HG03280 (cell line): Measurements from ENCODE around the gene RNF166.

Experiments used
- ATAC-seq: cut with Tn5 transposase; IDR thresholded peaks from one replicate; pipeline ENCODE4 v1.9.1; 2021; ENCODE audit warnings: mild to moderate bottlenecking, moderate library complexity; ENCODE audit not compliant: unreplicated experiment

RNF166 gene, protein sequence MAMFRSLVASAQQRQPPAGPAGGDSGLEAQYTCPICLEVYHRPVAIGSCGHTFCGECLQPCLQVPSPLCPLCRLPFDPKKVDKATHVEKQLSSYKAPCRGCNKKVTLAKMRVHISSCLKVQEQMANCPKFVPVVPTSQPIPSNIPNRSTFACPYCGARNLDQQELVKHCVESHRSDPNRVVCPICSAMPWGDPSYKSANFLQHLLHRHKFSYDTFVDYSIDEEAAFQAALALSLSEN

DNA sequence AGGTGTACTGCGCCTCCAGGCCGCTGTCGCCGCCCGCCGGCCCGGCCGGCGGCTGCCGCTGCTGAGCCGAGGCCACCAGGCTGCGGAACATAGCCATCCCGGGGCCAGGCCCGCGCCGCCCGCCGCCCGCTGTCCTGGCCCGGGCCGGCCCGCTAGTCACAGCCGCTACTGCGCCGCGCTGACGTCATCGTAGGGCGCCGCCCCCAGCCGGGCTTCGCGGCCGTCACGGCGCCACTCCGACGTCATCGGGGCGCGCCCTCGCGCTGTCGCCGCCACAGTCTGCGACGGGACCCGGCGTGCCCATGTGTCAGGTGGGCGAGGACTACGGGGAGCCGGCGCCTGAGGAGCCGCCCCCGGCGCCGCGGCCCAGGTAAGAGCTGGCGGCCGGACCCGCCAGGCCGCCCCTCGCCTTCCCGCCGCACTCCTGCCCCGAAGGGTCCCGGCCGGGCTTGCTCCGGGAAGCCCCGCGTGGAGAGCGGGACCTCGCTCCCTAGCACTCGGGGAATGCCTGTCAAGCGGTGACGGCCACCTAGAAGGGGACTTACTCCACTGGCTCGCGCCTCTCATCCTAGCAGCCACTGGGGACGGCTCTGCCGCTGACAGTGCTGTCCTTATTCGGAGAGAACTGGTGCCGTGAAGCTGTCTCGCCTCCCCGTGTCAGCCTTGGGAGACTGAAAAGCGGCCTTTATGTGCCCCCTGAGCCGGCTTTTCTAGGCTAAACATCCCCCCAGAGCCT, at the start of gene RNF166, which contains the start of gene CTU2:
TSS of gene RNF166 (minus strand) at position 180 of the 736 bp plus-strand sequence. CDS start at position 97, 83 bp downstream.
TSS of gene CTU2 (plus strand) at position 275 of the 736 bp plus-strand sequence. CDS start at position 303, 28 bp downstream.
- peak; percentile 68 for ATAC-seq

DNA sequence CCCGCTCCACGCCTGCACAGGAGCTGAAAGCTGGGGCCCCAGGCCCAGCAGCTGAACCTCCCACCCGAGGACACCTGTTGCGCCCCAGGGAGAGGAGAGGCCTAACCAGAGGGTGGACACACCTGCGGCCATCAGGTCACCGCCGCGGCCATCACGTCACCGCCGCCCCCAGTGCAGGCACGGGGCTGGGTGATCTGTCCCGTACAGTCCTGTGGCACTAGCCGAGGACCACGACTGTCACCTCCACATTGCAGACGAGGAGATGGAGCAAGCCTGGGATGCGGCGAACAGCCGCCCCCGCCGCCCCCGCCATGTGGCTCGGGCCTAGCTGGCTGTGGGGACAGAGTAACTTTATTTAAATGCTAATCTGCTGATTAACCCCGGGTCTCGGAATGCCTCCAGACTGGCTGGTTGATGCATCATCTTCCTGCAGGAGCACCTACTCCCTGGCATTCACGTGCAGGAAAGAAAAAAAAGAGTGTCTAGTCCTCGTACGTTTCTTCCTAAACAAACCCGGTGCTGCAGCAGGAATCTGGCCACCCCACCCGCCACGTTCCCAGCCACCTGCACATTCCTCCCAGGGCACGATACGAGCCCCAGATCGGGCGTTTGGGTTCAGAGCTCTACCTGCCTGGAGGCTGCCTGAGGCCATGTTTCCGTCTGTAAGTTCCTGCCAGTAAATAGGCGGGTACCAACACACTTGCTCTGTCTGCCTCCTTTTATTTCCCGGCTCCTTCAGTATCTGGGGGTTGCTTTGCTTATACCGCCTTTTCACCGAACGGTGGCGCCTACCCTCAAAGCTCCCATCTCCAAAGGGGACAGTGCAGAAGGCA, 48.9 kb upstream of the RNF166 start:
- ATAC-seq, result no peak

DNA sequence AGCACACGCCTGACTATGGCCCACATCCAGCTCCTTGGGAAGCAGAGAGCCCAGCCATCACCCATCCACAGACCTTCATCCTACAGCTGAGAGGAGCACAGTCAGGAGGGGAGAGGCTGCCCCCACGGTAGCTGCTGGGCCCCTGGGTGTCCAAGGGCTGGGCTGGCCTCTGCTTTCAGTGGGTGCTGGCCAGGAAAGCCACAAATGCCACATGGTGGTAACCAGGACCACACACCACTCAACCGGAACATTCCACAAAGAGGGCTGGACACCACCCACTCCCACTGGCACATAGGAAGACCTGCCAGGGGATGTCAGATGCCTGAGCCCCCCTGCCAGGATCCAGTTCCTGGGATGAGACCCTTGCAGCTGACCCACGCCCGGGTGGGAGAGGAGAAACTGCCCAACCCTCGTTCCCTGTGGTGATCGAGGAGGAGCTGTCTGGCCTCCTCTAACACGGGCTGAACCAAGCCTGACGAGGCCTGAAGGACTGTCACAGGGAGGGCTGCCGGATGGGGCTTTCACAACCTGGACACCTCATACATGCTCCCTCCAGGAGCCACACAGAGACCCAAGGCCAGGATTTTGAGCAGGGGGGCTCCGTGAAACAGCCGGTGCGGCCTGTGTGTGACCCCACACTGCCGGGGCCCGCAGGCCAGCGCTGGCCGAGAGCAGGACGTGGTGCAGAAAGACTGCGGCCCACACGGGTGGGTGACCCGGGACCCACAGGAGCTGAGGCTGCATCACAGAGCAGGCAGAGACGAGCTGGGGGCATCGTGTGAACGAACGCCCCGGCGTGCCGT, 48.1 kb upstream of the RNF166 start:
- ATAC-seq, result no peak

DNA sequence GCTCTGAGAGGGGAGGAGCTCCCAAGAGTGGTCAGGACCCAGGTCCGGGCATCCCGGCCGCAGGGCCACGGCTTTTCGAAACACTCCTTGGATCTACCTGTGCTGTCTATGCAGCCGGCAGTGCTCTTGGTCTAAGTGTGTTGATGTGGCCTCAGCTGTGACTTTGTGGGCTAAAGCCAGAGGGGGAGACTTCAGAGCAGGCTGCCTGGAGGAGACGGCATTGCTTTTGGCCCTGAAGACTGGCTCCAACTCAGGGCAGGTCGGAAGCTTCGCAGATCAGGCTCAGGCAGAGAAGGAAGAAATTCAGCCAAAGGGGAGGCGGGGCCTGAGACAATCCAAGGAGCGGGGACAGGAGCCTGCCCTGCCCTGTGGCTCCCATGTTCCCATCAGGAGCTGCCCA, 47.4 kb upstream of the RNF166 start:
- no peak for ATAC-seq

DNA sequence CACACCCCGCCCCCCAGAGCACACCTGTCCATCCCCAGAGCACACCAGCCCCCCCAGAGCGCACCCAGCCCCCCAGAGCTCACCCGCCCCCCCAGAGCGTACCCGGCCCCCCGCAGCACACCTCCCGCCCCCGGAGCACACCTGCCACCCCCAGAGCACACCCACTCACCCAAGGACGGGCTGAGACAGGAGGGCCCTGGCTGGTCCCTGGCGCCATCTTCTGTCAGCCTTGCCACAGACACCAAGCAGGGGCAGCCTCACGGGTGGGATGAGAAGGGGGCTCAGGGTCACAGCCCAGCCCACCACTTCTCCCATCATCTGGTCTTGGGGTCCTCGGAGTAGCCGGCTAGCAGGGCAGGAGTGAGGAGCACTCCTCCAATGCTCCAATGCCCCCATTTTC, 47.0 kb upstream of the RNF166 start:
- ATAC-seq, result no peak

DNA sequence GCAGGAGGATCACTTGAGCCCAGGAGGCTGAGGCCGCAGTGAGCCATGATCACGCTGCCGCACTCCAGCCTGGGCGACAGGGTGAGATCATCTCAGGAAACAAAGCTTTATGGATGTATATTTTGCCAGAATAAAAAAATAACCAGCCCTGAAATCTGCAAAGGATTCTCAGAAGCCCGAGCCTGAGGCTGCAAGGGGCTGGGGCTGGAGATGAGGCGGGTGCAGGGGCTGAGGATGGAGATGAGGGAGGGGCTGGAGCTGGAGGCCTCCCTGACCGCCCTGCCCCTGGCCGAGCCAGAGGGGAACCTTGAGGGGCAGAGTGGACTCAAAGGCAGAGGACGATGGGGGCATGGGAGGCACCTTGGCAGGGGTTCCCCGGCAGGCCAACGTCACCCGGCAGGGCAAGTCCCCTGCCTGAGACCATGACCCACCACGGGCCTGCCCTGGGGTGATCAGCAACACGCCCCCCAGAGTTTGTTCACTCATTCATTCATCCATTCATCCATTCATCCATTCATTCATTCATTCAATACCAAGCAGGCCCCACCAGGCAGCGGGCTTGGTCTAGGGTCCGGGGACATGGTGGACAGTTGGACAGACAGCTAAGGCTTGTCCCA, 46.3 kb upstream of the RNF166 start:
- no peak for ATAC-seq

DNA sequence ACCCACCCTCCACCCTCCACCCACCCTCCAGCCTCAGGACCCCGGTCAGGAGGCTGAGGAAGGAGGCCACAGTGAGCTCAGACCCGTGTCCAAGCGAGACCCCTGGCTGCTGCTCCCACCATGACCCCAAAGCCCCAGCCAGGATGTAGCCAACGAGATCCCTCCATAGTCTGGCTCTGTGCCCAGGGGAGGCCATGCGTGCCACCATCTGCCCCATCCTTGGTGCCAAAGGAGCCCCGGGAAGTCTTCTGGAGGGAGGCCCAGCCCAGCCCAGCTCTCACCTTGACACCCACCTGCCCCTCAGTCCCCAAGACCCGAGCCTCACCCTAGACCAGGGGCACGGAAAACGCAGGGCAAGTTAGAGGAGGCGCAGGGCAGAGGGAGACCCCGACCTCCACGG, 44.6 kb upstream of the RNF166 start:
- ATAC-seq, result no peak

DNA sequence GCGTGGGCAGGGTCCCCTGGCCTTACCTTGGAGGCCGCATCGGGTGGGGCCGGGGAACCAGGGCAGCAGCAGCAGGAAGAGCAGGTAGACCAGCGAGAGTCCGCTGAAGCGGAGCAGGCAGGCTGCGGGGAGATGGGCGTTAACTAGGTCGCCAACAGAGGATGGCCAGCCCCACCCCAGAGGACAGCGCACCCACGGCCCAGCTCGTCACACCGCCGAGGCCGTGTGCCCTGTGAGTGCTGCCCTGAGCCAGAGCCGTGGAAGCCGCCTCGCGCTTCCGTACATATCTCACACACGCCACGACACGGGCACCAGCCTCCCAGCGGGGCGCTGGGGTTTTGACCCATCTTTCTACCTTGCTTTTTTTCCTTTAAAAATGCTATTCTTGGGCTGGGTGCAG, 43.1 kb upstream of the RNF166 start:
- no peak for ATAC-seq

DNA sequence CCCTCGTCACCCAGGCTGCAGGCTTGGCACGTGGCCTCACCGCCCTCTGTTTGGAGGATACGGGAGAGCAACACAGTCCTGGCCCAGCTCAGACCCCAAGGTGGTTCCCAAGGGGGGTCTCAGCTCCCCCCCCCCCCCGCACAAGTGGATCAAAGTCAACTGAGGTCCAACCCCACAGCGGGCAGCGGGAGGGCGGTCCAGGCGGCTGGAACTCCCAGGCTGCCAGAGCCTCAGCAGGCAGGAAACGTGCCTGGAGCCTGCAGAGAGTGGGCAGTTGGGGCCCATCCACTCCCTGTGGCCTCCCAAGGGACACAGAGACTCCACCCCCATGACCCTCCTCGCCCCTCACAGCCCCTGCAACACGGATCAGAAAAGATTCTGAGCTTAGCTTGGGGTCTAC, 42.2 kb upstream of the RNF166 start:
- ATAC-seq, result no peak

DNA sequence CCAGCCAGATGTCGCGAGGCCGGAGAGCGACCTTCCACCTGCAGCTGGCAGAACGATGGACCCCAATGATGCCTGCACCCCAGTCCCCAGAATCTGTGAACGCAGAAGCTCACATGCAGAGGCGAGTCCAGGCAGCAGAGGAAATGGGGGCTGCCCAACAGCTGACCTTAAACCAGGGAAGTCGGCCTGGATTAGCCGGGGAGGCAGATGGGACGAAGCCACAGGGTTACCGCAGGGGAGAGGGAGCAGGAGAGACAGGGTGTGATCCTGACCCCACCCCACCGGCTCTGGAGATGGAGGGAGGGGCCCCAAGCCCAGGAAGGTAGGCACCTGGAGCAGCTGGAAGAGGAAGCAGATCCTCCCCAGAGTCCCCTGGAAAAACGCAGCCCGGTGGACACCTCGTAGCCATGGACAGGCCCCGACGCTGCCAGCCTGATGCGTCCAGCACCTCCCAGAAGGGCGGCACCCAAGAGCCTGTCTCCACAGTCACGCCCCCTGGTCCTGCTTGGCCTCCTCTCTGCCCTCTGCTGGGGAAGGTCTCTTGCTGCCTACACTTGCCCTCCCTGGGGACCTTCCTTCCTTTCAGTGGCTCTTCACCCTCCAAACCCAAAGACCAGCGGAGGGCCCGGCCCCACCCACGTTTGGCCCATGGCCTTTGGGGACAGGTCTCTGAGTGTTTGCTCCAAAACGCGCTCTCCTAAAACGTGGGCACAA, 41.5 kb upstream of the RNF166 start:
- ATAC-seq, result no peak

DNA sequence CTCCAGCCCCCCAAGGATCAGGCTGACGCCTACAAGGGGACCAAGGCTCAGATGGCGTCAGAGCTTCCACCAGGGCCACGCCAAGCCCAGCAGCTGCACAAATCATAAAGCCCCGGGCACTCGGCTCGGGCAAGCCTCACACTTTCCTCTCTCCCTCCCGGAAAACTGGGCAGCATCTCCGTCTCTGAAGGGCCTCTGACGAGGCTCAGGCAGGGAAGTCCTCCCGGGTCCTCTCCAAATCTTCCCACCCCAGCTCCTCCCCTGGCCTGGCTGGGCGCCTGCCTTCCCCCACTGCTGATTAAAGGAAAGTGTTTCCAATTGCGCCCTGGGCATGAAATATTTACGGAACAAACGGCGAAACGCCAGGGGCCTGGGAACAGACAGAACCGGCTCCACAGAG, 40.3 kb upstream of the RNF166 start:
- no peak for ATAC-seq

DNA sequence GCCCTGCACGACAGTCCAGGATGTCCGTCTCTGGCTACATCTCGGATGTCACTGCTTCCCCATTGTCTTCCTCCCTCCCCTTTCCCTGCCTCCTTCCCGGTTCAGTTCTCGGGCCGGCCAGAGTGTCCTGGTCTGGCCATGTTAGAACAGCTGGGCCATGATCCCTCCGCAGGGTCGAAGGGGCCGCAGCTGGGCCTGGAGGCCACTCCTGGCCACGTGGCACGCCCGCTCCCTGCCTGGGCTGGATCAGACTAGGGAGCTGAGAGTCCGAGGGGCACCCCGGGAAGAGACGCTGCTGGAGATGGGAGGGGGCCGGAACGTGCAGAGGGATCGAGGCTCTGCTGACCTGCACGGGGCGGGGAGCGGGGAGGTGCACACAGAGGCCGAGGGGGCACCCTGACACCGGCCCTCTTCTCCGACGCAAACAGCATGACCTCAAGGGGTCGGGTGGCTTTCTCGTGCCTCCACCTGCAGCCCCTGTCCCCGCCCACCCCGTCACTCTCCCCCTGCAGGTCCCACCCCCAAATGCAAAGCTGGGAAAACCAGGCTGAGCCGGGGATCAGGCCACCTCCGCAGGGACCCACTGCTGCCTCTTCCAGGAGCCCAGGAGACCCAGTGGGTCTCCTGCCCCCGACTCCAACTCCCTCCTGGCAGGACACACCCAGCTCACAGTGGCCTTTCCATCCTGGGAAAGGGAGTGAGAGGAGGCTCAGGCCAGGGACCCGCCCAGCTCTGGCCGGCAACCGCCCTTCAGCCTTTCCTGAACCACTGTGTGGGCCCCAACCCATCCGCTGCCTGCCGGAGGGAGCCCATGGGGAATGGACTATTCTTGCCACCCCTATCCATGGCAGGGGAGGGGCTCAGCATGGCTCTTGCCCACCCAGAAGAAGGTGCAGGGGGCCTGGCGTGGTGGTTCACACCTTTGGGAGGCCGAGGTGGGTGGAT, 38.6 kb upstream of the RNF166 start:
- ATAC-seq, result no peak

DNA sequence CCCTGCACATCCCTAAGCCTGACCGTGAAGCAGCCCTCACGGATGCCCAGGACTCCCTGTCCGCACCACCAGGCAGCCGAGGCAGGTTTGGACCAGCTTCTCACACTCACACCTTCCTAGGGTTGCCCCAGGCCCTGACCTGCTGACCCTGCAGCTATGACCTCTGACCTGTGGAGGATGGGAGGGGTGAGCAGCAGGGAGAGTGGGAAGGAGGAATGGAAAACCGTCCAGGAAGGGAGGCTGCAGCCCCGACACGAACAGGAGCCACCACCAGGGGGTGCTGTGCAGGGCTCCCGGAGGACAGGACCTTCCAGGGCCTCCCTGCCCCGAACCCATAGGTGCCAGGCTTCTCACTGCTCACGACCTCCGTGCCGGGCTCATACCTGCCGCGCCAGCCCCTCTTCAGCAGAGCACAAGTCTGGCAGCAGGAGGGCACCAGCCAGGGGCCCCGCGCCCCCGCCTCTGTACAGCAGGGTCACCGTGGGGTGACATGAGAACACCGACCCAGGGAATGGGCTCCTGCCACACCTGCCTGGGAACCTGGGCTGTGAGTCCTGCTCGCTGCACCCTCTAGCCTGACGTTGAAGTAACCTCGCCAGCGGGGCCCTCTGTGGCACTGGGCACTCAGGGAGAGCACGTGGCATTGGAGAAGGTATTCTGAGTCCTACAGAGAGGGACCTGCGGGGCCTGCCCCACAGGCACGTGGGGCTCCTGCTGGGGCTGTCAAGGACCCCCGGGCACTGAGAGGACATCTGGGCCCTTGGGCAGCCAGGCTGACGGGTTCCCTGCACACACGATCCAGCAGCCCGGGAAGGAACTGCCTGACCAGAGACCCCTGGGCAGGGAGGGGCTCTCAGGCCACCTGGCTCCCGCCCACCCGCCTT, 37.7 kb upstream of the RNF166 start:
- no peak for ATAC-seq

DNA sequence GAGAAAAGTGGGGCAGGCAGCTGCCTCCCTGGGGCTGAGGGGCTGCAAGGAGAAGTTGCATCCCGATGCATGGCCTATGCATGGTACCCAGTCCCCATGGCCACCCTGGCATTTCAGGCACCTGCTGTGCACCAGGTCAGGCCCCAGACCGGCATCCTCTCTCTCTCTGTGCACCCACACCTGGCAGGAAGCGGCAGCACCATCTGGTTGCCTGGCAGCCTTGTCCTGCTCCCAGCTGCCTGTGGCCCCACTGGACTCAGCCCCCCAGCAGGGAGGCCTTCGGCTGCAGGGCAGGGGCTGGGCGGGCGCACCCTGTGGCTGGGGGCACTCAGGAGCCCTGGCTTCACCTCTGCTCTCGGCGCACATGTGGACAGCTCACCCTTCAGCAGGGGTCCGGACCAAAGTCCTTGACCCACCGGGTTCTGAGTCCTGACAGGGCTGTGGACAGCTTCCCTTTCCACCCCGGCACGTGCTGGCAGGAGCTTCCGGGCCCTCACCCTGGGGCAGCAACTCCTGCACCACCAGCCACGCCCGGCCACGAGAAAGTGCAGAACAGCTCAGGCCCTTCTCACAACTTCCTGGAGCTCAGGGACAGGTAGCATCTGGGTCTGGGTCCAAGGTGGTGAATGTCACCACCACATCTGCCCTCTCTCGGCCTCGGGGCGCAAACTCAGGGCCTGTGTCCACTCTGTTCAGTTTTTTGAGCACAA, 36.8 kb upstream of the RNF166 start:
- ATAC-seq, result no peak

DNA sequence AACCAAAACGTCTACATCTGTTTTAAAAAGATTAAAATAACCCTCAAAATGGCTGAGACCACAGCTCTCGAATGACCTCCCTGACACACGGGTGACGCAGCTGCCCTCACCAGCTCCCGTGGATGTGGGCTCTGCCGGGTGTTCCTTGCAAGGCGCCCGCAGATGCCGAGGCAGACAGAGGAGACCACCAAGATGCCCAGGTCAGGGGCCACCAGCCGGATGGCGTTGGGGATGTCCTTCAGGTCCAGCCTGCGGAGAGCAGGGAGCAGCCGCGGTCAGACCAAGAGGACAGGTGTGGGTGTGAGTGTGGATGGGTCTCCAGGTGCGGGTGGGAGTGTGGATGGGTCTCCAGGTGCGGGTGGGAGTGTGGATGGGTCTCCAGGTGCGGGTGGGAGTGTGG, 35.2 kb upstream of the RNF166 start:
- no peak for ATAC-seq

DNA sequence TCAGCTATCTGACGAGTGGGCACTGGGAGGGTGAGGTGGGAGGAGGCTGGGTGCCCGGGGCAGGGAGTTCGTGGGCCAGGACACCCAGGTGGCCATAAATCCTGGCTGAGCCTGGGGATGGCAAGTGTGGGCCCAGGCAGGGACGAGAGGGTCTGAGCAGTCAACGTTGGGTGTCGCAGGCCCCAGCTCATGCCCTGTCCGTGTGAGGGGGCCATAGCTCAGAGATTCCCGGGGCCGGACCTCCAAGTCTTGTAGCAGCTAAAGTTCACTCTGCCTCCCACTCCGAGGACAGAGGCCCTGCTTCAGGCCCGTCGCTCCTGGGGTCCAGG, 34.5 kb upstream of the RNF166 start:
- ATAC-seq, result no peak
